Epidermal melanocyte (primary cell): ENCODE results near the gene HOXC5.

Source experiments
- DNase-seq: peaks from one replicate; pipeline ENCODE4 v3.0.0; 2011; ENCODE audit warnings: low spot score; ENCODE audit not compliant: insufficient read length

HOXC5 gene

GRCh38 chr12:53995378-53996239, 37.2 kb upstream of the HOXC5 start:
- DNase-seq = no peak

- DNase-seq = no peak
Observed at GRCh38 chr12:53996240-53997203, 36.3 kb upstream of the HOXC5 start.

GRCh38 chr12:53997204-53998109, 35.4 kb upstream of the HOXC5 start:
- no peak for DNase-seq

- DNase-seq = no peak
Observed at GRCh38 chr12:53998110-53998899, 34.5 kb upstream of the HOXC5 start.

GRCh38 chr12:53998900-53999236, 34.0 kb upstream of the HOXC5 start:
- no peak for DNase-seq

GRCh38 chr12:53999559-54000115, 33.2 kb upstream of the HOXC5 start:
- peak; percentile 87 for DNase-seq

- DNase-seq = no peak
Observed at GRCh38 chr12:54000116-54001114, 32.4 kb upstream of the HOXC5 start, which contains the start of gene HOXC9. Gene HOXC9, plus strand, starts transcription at chr12:54000161. Its CDS starts 28 bp downstream, at chr12:54000189.

- no peak for DNase-seq
Observed at GRCh38 chr12:54001283-54002187, 31.3 kb upstream of the HOXC5 start.

- DNase-seq = no peak
Observed at GRCh38 chr12:54002278-54002914, 30.5 kb upstream of the HOXC5 start.

- DNase-seq = no peak
Observed at GRCh38 chr12:54002915-54003389, 29.9 kb upstream of the HOXC5 start.

- no peak for DNase-seq
Observed at GRCh38 chr12:54003625-54004024, 29.2 kb upstream of the HOXC5 start.

- no peak for DNase-seq
Observed at GRCh38 chr12:54004063-54004840, 28.6 kb upstream of the HOXC5 start.

- DNase-seq = no peak
Observed at GRCh38 chr12:54004841-54005530, 27.9 kb upstream of the HOXC5 start.

GRCh38 chr12:54005531-54005852, 27.4 kb upstream of the HOXC5 start:
- no peak for DNase-seq

- DNase-seq = peak; percentile 91
Observed at GRCh38 chr12:54005853-54006558, 26.8 kb upstream of the HOXC5 start.
